GDM1 (cell line): ENCODE results near the gene ACBD4.

Experiments
- DNase-seq: peaks from one replicate; lab custom pipeline; 2025; lab: John Stamatoyannopoulos, UW

Gene ACBD4

DNA sequence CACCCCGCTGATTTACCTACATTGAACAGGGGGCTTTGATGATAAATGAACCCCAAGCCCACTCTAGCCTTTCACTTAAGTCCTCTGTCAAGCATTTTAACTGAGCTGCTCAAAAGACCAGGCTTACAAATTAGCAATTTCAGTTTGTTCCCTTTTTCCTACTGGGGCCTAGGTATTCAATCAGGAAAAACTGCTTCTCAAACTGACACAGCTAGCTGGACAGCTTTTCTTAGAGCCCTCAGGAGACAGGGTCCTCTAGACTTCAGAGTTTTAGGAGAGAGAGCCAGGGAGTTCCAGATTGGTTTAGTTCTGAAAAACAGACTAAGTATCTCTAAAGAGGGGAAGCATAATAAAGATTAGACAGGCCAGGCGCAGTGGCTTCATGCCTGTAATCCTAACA lies 20.0 kb downstream of the ACBD4 start:
- no peak for DNase-seq

DNA sequence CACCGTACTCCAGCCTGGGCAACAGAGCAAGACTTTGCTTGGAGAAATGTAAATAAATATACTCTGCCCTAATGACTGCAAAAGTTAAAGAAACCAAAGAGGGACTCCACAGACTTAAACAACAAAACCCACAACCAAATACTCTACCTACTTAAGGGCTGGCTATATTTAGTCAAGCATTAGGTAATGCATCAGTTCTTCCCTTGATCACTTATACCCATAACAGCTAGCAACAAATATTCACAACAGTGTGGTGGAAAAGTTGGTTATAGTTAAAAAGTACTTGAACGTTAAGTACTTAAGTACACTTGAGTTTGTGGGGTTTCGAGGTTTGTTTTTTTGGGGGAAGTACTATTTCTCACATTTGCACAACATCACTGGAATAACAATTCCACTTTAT lies 20.8 kb downstream of the ACBD4 start:
- no peak for DNase-seq

DNA sequence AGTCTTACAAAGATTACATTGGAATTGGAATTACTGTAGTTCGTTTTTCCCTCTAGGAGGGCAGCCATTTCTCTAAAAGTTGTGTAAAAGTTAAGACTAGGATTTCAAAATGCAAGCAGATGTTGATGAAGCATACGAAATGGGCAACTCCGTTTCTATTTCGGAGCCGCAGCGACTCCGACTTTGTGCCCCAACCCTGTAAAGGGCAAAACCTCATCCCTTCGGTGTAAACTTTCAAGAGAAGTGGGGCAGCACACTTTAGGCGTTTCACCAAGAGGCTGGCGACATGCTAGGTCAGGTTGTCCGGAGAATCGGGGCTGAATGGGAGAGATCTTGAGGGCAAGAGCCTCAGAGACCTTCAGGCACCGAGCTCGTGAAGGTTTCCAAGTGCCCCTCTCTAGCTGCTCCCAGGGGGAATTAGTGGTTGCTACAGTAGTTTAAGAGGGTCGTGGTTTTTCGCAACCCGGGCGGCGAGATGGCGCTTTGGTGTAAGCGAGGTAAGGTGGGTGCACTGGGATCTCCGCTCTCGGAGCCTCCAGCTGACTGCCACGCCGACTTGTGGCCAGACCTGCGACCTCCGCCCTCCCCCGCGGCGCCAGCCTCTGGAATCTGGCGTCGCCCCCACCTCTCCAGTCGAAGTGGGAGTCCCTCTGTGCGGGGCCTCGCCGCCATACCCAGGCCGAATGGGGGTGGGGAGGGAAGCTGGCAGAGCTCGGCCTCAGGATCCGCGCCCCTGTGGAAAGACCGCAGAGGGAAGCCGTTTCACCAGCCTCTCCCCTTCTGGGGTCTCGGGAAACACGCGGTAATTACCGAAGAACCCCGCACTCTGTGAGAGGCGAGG lies 25.2 kb downstream of the ACBD4 start:
- DNase-seq: peak; percentile 33

DNA sequence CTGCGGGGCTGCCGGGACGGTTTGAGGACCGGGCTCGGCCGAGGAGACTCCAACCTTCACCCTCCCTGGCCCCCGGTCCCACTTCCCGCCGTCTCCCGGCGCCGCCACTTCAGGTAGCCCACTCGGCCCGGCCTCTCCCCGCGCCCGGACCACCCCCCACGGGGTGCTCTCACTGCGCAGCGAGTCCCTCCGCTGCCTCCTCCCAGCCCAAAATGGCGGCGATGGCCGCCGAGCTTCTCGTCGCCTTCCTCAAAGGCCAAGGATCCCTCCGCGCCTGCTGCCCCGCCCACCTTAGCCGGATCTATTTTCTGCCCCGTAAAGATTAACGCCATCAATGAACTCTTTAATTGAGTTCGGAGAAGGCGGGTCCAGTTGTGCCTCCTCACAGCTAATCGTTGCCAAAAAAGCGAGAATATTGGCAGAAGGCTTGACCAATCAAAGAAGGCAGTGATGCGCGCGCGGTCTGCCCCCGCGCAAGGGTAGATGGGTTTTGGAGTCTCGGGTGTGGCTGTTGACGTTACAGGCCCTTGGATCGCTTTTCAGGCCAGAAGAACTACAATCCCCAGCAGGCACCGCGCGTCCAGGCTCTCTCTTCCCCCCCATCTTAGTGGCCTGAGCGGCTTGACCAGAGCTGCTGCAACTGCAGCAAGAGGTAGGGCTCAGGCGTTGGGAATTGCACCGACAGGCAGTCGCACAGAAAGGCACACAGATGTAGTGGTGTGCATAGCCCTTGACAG lies 26.0 kb downstream of the ACBD4 start, which contains the start of gene HEXIM2:
Gene HEXIM2 (plus strand): TSS at position 588 of the 737 bp plus-strand sequence. CDS start 919 bp downstream, outside the sequence.
- DNase-seq: peak; percentile 99

DNA sequence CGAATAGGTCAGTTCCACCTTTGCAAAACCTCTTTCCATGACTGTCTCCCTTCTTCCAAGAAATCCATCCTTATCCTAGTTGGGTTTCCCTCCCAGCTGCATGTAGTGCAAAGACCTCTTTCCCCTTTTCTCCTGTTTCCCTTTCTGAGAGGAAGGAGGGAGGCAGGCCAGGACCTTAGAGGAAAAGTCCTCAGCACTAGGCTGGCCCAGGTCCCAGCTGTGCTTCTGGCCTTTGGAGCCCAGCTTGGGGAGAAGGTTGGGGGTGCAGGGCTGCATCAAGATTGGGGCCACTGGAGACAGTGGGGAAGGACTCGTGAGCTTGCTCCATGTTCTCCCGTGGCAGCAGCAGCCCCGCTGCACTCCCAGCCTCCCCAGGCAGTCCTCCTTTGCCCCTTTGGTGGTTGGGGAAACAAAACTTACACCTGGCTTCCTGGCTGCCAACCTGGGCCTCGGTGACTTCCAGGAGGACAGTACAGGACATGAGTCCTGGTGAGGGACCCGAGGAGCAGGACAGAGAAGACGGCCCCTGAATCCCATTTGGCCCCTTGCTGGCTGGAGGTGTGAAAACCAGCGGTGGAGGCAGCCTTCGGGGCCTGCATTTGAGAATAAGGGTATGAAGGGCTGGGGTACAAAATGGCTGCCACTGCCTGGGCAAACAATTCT lies 26.7 kb downstream of the ACBD4 start:
- no peak for DNase-seq

DNA sequence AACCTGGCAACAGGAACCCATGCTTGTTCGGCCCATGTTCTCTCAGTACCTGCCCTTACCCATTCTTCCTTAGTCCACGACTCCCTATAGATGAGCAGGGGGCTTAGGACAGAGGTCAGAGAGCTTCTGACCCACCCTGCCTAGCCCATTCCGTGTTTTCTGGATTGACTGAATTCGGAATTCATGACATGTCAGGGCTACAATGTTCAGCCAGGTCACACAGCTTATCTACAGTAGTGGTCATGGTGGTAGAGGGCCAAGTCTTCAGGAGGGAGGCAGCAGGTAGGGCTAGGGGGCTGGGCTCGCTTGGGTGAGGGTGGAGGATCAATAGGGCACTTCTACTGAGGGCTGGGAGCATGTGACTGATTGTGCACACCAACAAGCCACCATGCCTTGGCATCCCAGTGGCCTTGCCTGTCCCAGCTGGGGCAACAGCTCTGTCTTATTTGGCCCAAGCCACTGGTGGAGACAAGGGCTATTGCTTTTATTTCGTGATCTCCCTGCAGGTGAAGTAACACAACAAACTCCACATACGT lies 29.3 kb downstream of the ACBD4 start:
- no peak for DNase-seq

DNA sequence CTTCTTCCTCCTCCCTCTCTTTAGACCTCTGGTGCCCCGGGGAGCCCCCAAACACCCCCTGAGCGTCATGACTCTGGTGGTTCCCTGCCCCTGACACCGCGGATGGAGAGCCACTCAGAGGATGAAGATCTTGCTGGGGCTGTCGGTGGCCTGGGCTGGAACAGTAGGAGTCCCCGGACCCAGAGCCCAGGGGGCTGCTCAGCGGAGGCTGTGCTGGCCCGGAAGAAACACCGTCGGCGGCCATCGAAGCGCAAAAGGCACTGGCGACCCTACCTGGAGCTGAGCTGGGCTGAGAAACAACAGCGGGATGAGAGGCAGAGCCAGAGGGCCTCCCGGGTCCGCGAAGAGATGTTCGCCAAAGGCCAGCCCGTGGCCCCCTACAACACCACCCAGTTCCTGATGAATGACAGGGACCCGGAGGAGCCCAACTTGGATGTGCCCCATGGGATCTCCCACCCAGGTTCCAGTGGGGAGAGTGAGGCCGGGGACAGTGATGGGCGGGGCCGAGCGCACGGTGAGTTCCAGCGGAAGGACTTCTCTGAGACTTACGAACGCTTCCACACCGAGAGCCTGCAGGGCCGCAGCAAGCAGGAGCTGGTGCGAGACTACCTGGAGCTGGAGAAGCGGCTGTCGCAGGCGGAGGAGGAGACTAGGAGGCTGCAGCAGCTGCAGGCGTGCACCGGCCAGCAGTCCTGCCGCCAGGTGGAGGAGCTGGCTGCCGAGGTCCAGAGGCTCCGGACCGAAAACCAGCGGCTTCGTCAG lies 33.7 kb downstream of the ACBD4 start:
- no peak for DNase-seq

DNA sequence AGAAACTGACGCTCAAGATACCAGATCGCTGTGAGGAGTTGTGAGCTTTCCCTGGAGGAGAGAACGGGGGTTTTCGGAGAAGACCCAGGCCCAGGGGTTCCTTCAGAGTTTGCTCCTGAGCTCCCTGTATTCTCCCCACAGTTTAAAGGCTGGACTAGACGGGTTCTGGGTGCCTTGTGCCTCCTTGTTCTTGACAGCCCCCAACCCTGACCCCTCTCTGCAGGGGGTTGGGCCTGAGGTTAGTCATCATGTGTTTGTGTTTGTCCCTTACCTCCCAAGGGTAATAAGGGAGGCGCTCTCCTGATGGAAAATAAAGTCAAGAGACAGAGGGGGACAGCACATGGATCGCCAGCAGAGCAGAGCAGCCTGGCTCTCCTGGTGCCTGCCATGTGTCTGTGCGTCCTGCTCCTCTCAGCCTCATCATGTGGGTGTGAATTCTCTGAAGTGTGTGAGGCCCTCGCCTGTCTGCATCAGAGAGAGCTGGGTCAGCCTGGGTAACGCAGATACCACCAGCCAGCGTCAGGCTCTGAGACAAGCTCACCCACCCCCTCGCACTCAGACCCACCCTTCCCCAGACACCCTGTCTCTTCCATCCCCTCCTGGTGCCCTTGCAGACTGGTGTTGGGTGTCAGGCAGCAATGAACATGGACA lies 34.9 kb downstream of the ACBD4 start:
- no peak for DNase-seq

DNA sequence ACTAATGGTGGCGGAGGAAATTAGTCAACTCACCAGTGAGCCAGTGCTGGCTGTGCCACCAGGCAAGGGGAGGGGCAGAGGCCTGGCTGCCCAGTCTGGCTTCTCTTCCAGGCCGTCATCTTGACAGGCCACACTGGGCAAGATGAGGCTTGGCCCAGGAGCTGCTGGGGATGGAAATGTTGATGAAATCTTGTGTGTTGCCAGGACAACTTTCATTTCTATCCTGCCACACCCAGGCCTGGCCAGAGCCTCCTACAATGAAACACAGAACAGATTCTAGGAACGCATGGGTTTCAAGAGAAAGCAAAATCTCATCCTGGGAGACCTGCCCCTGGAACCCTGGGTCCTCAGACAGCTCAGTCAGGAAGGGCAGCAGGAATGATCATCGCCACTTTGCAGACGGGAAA lies 35.4 kb downstream of the ACBD4 start:
- no peak for DNase-seq

DNA sequence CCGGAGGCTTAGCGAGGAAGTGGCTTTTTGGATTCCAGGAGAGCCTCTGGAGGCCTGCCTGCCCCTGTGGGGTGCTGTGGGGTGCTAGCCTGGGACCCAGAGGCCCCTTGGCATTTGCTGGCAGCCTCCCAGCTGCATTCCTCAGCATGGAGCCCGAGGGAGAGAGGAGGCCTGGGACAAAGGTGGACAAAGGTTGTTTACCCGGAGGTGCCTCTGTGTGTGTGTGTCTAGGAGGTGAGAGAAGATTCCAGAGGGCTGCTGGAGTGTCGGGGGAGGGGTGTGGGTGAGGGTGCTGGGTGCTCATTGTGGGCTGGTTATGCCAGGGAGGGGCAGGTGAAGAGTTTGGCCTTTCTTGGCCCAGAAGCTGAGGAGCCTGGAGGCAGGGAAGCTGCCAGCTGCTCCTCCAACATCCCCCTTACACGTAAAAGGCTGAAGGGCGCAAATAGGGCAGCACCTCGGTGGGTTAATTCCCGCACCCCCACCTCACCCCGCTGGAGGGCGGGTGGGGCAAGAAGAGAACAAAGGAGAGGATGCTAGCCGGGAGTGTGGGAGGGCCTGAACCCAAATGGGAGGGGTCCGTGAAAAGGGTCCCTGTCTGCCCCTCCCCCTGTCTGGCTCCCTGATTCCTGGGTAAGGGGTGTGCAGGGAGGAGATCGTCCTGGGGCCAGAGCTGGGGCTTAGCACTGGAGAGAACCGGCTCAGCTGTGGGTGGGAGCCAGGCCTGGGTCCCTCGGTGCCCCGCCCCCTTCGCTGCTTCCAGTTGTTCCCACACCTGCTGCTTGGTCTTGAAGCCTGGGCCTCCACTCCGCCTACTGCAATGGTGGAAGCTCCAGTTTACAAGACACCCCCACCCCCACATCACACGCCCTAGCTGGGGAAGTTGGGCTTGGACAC lies 36.1 kb downstream of the ACBD4 start:
- DNase-seq: no peak

DNA sequence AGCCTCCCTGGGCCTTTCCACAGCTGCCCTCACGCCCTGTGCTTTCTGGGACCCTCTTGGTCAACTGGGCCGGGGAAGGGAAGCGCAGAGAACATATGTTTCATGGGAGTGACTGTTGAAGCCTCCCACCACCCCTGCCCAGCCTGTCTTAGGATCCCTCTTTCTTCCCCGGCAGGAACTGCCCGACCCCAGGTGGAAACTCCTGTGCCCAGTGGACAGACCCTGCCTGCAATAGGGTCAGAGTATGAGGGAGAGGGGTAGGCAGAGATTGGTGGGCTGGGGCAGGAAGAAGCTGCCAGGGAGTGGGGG lies 36.7 kb downstream of the ACBD4 start:
- no peak for DNase-seq

DNA sequence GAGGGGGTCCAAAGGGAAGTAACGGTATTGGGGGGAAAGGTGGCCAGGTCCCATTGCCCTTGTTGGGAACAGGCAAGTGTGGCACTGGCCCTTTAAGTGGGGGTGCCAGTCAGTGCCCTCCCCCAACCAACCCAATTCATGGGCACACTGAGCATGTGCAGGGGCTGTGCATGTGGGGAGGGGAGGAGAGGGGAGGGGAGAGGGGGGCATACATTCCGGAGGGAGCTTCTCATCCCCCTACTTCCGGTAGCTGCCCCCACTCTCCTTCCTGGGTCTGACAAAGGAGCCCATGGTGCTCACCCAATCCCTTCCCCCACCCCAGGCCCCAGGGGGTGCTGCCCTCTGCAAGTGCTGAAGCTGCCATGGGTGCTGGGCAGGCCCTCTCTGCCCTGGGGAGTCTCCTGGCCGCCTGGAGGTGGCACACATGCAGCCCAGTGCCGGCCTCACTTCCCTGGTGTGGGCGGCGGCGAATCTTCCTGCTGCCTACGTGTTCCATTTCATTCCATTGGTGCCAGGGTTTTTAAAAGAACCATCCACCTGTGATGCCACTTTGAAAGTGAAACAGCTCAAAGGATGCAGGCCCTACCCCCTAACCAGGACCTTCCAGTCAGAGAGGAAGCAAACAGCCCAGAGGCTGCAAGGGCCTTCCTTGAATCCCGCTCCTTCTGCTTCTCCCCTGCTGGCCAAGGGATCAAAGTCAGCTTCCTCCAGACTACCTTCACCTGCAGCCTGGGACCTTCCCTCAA lies 37.2 kb downstream of the ACBD4 start:
- DNase-seq: peak; percentile 69

DNA sequence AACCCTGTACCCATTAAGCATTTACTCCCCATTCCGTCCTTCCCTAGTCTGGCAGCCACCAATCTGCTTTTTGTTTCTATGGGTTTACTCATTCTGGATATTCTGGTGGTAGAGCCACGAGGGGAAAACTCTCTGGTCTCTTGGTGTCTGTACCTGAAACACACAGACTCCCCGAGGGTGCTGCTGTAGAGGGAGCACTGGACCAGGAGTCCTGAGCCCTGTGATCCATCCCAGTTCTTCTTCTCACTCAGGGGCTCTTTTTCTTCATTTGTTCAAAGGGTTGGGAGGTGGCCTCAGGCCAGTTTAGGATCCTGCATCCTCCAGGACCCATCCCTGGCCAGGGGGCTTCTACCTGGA lies 40.2 kb downstream of the ACBD4 start:
- DNase-seq: no peak

DNA sequence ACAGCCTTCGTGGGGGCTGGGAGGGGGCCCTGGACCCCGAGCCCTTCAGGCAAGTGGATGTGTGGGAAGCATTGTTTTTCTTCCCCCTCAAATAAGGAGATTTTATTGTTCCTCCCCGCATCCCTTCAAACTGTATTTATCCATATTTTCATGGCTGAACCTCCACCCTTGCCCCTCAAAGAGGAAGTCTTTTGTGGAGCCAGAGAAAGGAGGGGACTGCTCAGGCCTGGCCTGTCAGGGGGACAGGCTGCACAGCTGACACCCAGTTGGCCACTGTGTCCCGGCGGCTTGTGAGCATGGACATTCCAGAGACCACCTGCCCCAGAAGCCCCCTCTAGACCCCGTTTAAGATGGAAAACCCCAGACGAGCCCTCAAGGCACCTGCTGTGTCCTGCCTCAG lies 42.1 kb downstream of the ACBD4 start:
- no peak for DNase-seq

DNA sequence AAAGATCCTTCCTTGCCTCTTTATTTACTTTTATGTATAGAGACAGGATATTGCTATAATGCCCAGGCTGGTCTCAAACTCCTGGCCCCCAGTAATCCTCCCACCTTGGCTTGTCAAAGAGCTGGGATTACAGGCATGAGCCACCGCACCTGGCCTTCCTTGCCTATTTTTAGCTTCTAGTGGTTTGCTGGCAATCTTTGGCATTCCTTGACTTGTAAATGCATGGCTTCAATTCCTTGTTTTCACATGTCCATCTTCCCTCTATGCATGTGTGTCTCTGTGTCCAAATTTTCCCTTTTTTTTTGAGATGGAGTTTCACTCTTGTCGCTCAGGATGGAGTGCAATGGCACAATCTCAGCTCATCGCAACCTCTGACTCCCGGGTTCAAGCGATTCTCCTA lies 48.7 kb downstream of the ACBD4 start:
- no peak for DNase-seq

DNA sequence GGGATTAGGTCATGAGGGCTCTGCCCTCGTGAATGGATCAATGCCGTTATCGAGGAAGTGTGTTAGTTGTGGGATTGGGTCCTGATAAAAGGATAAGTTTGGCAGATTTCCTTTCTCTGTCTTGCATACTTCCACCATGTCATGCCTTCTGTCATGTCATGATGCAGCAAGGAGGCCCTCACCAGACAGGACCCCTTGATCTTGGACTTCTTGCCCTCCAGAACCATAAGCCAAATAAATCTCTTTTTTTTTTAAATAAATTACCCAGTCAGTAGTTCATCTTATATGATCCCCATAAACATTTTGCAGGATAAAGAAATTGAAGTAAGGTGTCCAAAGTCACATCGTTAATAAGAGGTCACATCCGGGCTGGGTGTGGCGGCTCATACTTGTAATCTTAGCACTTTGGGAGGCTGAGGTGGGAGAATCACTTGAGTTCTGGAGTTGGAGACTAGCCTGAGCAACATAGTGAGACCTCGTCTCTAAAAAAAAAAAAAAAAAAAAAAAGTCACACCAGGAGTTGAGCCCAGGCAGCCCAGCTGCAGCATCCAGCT lies 51.4 kb downstream of the ACBD4 start:
- DNase-seq: no peak

DNA sequence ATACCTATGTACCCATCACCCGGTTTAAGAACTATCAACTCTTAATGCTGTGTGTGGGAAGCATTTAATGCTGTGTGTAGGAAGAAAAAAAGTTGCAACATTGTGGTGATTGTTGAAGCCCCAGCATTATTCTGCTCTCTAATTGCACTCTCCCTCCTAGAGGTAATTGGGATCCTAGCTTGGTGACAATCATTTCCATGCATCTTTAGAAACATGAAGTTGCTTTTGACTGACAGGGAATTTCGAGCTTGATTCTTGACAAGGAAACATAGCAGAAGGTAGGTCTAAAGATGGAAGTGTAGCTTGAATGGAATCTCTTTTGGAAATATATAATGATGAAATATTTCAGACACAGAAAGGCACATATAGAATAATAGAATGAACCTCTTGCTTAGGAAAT lies 53.5 kb downstream of the ACBD4 start:
- no peak for DNase-seq

DNA sequence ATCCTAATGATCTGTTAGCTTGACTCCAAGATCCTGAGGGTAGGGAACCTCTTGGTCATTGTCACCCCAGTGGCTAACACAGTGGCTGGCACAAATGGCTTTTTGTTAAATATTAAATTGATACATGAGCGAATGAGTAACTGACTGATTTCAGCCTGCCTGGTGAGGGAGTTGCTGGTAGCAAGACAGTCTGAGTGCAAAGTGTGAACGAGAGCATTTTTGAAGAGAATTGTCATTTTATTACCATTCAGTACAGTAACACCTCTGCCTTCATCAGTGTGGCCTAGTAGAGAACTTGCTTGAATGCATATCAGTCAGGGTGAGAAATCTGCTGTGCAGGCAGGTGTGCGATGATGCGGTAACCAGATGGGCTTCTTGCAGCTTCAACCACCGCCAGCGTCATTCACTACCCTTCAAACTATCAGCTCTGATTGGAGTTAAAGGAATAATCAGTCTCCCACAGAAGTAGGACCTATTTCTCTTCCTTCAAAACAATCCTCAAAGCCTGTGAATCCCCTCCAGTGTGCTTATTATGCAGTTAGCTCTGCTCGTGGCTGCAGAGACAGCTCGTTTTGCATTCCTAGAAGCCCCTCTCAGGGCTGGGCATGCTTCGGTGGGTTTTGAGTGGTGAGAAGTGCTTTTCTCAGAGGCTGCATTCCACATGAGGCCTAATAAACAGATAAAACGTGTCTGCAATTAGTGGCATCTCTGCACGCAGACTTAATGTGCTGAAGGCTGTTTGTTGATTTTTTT lies 55.2 kb downstream of the ACBD4 start:
- DNase-seq: no peak
